GM10248 (cell line): ENCODE data around the gene IMPA2.

Experiments
- CTCF ChIA-PET: fragments of 300-600 bp; sonication (Branson Sonifier 250); formaldehyde crosslinking; extraction: SDS; loops from one replicate; lab custom pipeline; 2021; ENCODE audit warnings: antibody characterized with exemption; lab: Yijun Ruan, JAX
- POLR2A ChIA-PET: fragments of 350-650 bp; sonication (Branson Sonifier 250); formaldehyde crosslinking; extraction: SDS; loops from one replicate; lab custom pipeline; 2020; ENCODE audit warnings: antibody characterized with exemption; lab: Yijun Ruan, JAX
- DNase-seq: peaks from one replicate; pipeline ENCODE4 v3.0.0; 2012; ENCODE audit errors: extremely low spot score
- CTCF ChIP-seq: IDR thresholded peaks from 2 replicates; pipeline ENCODE4 v1.5.1; 2012; ENCODE audit warnings: mild to moderate bottlenecking, low read depth; ENCODE audit errors: extremely low read depth, missing control alignments, control extremely low read depth

Gene IMPA2

GRCh38 chr18:12052866-12053265, 71.6 kb downstream of the IMPA2 start:
- no peak for DNase-seq
- ChIA-PET CTCF (interaction anchor here (1.3 kb wide), 1 partner anchor 184 kb away, joined by 3 read pairs; no protein-coding TSS in a partner anchor), POLR2A (no interaction called here)
- TF ChIP-seq CTCF: no peak

GRCh38 chr18:12053289-12053688, 72.0 kb downstream of the IMPA2 start:
- no peak for DNase-seq
- CTCF ChIA-PET: interaction anchor here (1.3 kb wide), 1 partner anchor 184 kb away, joined by 3 read pairs; no protein-coding TSS in a partner anchor
- POLR2A ChIA-PET: no interaction called here
- TF ChIP-seq CTCF: no peak

GRCh38 chr18:12056034-12056883, 75.0 kb downstream of the IMPA2 start:
- CTCF ChIA-PET: no interaction called here
- TF ChIP-seq CTCF: no peak

GRCh38 chr18:12056884-12057402, 75.6 kb downstream of the IMPA2 start:
- ChIA-PET CTCF (no interaction called here), POLR2A (no interaction called here)
- DNase-seq: no peak
- no peak for TF ChIP-seq CTCF

More at GRCh38 chr18:12056034-12056883, 75.0 kb downstream of the IMPA2 start:
- DNase-seq: no peak
- POLR2A ChIA-PET: no interaction called here

GRCh38 chr18:12057419-12058039, 76.2 kb downstream of the IMPA2 start:
- CTCF ChIA-PET: no interaction called here
- POLR2A ChIA-PET: no interaction called here
- DNase-seq: no peak

More at GRCh38 chr18:12057419-12058039, 76.2 kb downstream of the IMPA2 start:
- TF ChIP-seq CTCF: no peak
